Measurements from ENCODE around the gene NPHP4.

Gene NPHP4

DNA sequence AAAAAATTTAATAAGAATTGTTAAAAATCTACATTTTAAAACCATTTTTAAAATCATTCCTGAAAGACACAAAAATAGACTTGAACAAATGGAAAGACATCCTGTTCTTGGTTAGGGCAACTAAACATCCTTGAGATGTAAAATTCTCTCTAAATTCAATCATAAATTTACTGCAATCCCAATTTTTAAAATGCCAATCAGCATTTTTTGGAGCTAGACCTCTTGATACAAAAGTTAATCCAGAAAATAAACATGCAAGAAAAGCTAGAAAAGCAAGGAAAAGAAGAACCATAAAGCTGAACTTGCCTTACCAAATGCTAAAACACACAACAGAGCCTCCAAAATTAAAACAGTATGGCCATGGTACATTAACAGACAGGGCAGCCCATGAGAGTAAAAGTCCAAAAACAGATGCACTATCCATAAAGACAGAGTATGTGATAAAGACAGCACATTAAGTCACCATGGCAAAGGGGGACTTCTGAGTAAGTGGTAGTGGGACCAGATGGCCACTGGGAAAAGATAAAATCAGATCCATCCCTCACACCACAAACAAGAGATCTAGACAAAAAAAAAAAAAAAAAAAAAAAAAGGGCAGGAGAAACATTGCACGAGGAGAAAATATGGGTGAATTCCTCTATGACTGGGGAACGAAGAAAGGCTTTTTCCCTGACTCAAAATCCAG is 51.4 kb downstream of the NPHP4 start:
- Histone ChIP-seq H3K27me3 (replicated peaks) (no peaks in the 10 kb centered on the region), H3K4me3 (ENCODE audit: low read depth, low read length) (no peak overlapping the region), H3K27ac (no peak overlapping the region), H3K36me3 (replicated peaks) (no peaks in the 10 kb centered on the region)
- in situ Hi-C loops (cut with HindIII; ENCODE audit: low pct_ligation_motif_present, low sequenced_read_pairs): no loop called here
- DNase-seq: no peak
- TF ChIP-seq, protein P1, sequence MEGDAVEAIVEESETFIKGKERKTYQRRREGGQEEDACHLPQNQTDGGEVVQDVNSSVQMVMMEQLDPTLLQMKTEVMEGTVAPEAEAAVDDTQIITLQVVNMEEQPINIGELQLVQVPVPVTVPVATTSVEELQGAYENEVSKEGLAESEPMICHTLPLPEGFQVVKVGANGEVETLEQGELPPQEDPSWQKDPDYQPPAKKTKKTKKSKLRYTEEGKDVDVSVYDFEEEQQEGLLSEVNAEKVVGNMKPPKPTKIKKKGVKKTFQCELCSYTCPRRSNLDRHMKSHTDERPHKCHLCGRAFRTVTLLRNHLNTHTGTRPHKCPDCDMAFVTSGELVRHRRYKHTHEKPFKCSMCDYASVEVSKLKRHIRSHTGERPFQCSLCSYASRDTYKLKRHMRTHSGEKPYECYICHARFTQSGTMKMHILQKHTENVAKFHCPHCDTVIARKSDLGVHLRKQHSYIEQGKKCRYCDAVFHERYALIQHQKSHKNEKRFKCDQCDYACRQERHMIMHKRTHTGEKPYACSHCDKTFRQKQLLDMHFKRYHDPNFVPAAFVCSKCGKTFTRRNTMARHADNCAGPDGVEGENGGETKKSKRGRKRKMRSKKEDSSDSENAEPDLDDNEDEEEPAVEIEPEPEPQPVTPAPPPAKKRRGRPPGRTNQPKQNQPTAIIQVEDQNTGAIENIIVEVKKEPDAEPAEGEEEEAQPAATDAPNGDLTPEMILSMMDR (IDR thresholded peaks at IDR 0.05; ENCODE audit: low read depth, low read length, missing control alignments): no peak

DNA sequence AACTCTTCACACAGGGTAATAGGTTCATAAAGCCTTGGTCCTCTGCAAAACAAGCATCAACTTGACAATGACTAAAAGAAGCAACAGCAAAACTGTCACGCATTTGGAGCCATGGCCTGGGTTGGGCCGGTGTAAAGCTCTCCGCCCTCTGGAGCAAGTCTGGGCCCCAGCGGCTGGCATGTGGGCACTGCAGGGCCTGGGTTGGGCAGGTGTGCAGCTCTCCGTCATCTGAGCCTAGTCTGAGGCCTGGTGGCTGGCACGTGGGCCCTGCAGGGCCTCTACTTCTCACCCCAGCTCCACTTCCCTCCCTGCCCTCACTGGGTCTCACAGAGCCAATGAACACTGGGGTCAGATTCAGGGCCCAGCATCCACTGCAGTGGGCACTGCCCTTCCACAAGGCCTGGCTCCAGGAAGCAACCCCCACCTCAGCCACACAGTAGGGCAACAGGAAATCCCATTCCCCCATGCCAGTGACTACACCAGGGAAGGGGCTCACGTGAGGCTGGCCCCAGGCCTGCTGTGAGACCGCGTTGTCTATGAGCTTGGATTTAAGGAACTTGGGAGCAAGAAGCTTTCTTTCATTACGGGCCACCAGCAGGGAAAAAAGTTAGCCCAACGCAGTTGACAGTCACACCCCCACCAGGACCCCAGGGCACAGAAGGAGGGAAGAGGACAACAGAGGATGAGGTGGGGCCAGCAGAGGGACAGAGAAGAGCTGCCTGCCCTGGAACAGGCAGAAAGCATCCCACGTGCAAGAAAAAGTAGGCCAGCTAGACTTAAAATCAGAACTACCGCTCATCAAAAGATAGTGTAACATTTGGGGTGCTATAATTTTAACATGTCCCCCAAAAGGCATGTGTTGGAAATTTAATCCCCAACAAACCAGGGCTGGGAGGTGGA is 52.7 kb downstream of the NPHP4 start:
- Histone ChIP-seq H3K36me3 (replicated peaks) (no peaks in the 10 kb centered on the region), H3K27ac (no peak overlapping the region), H3K27me3 (replicated peaks) (no peaks in the 10 kb centered on the region), H3K4me3 (ENCODE audit: low read depth, low read length) (no peak overlapping the region)
- TF ChIP-seq, protein P1 (IDR thresholded peaks at IDR 0.05; ENCODE audit: low read depth, low read length, missing control alignments): no peak
- no peak for DNase-seq
- in situ Hi-C loops (cut with HindIII; ENCODE audit: low pct_ligation_motif_present, low sequenced_read_pairs): no loop called here

DNA sequence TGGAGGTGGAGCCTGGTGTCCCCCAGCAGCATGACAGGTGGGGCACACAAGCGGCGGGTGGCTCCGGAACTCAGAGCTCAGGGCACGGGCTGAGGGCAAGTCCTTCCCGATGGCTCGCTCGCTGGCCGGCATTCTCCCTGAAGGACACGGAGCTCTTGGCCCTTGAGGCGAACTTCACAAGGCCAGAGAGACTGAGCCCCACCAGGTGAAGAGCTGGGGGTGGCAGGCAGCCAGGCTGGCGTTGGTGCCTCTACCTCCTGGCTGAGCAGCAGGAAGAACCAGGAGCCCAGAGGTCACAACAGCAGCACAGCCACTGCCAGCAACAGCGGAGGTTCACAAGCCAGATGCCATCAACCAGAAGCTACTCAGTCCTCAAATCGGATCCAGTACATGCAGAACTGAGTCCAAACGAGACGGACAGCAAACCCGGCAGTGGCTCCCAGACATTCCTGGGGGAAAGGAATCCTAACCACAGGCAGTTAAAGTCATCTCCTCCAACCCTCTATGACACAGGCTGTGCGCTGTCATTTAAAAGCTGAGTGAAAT is 54.1 kb downstream of the NPHP4 start:
- TF ChIP-seq, protein P1 (IDR thresholded peaks at IDR 0.05; ENCODE audit: low read depth, low read length, missing control alignments): no peak
- in situ Hi-C loops (cut with HindIII; ENCODE audit: low pct_ligation_motif_present, low sequenced_read_pairs): no loop called here
- Histone ChIP-seq H3K4me3 (ENCODE audit: low read depth, low read length) (no peak overlapping the region), H3K27me3 (replicated peaks) (no peaks in the 10 kb centered on the region), H3K27ac (peak overlapping the region; percentile 49), H3K36me3 (replicated peaks) (no peaks in the 10 kb centered on the region)
- peak; percentile 83 for DNase-seq

DNA sequence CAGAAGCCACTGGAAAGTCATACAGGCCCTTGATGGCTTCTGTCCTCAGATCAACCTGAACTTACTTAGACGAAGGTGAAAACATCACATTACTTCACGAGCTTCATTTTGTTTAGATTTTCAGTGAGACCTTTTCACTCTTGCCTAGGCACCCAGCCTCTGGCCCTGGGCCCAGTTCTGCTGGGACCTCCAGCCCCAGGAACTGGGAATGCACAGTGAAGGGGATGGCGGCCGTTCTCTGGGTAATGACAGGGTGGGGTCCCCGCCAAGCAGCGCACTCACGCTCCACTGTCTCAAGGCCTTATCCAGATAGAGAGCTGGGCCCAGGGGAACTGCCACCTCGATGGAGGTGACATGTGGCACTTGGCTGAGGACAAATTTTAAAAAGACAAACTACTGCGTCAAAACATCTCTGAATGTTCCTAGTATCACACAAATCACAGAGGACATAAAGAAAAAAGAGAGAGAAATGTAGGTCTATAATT is 54.8 kb downstream of the NPHP4 start:
- Histone ChIP-seq H3K4me3 (ENCODE audit: low read depth, low read length) (no peak overlapping the region), H3K27me3 (replicated peaks) (no peaks in the 10 kb centered on the region), H3K36me3 (replicated peaks) (no peaks in the 10 kb centered on the region), H3K27ac (no peak overlapping the region)
- DNase-seq: no peak
- in situ Hi-C loops (cut with HindIII; ENCODE audit: low pct_ligation_motif_present, low sequenced_read_pairs): no loop called here
- TF ChIP-seq, protein P1 (IDR thresholded peaks at IDR 0.05; ENCODE audit: low read depth, low read length, missing control alignments): no peak

DNA sequence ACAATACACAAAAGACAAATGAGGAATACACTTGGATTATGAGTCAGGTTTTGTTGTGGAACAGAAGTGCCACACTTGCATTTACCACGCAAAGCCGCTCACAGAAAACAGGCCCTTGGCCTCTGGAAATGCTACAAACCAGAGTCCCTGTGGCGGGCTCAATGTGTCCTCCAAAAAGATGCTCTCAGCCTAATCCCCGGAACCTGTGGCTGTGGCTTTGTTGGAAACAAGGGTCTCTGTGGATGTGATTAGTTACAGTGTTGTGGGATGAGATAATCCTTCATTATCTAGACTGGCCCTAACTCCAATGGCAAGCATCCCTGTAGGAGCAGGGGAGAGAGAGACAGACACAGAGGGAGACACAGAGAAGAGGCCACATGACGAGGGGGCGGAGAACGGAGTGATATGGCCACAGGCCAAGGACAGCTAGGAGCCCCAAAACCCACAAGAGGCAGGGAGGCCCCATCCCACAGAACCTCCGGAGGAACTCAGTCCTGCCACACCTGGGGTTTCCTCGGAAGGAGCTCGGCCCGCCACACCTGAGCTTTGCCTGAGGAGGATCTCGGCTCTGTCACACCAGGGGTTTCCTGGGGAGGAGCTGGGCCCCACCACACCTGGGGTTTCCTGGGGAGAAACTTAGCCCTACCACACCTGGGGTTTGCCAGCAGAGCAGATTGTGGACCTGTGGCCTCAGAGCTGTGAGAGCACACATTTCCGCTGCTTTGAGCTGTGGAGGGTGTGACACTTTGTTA is 55.4 kb downstream of the NPHP4 start:
- DNase-seq: no peak

More for the DNA sequence above, 55.4 kb downstream of the NPHP4 start:
- Histone ChIP-seq H3K36me3 (replicated peaks) (no peaks in the 10 kb centered on the region), H3K27ac (no peak overlapping the region), H3K4me3 (ENCODE audit: low read depth, low read length) (no peak overlapping the region), H3K27me3 (replicated peaks) (no peaks in the 10 kb centered on the region)
- in situ Hi-C loops (cut with HindIII; ENCODE audit: low pct_ligation_motif_present, low sequenced_read_pairs): no loop called here
- TF ChIP-seq, protein P1 (IDR thresholded peaks at IDR 0.05; ENCODE audit: low read depth, low read length, missing control alignments): no peak

Data from brain microvascular endothelial cell (primary cell).